Measurements from ENCODE around the gene TMEM9.

- TF ChIP-seq CTCF (IDR thresholded peaks at IDR 0.05) (no peak), POLR2A (IDR thresholded peaks at IDR 0.05) (no peak), POLR2AphosphoS5 (IDR thresholded peaks at IDR 0.05) (no peak)
These were observed 44.6 kb downstream of the TMEM9 start for GRCh38 chr1:201109651-201110050.
